Caco-2 (cell line): ENCODE measurements around the gene SEC22A. TPM values are rescaled to one million over a fixed set of nuclear protein-coding genes. Genes with fewer than 3 reads are reported as not detected.

Experiments
- BruUV-seq: library from RNA; stranded (reverse); fragments of 400-500 nt; replicated peaks from 2 replicates; lab custom pipeline; 2021; lab: Mats Ljungman, UMichigan
- CTCF ChIA-PET: fragments of 300-600 bp; sonication (Branson Sonifier 250); formaldehyde crosslinking; loops from one replicate; lab custom pipeline; 2022; ENCODE audit warnings: antibody characterized with exemption; lab: Charles Lee
- POLR2A ChIA-PET: fragments of 300-600 bp; sonication (Branson Sonifier 250); formaldehyde crosslinking; loops from one replicate; lab custom pipeline; 2022; ENCODE audit warnings: antibody characterized with exemption; lab: Charles Lee
- DNase-seq, 2 experiments: peaks; one replicate each; pipeline versions ENCODE4 v3.0.0 to v3.0.0-alpha.2; 2020 to 2022
- H3K27me3 ChIP-seq: replicated peaks from 2 replicates; pipeline ENCODE4 v1.6.0; 2011; ENCODE audit warnings: low read length; ENCODE audit not compliant: control insufficient read depth, insufficient read depth
- H3K36me3 ChIP-seq: 2 replicates; pipeline ENCODE4 v1.5.1; 2011; ENCODE audit warnings: low read length; ENCODE audit not compliant: control insufficient read depth, insufficient read depth
- H3K4me1 ChIP-seq: fragments of 250-450 bp; sonication (Bioruptor Pico); 2 replicates; pipeline ENCODE4 v1.5.1; 2020; ENCODE audit warnings: mild to moderate bottlenecking
- H3K4me3 ChIP-seq: 2 replicates; pipeline ENCODE4 v1.5.1; 2011; ENCODE audit warnings: low read depth, mild to moderate bottlenecking, control low read depth, low read length
- H3K9me3 ChIP-seq: fragments of 250-450 bp; sonication (Bioruptor Pico); 2 replicates; pipeline ENCODE4 v1.5.1; 2020; ENCODE audit warnings: mild to moderate bottlenecking, moderate library complexity
- H3K27ac Mint-ChIP-seq: one replicate; pipeline ENCODE4 v1.8.0; 2022; ENCODE audit warnings: mixed read lengths; ENCODE audit not compliant: unreplicated experiment
- H3K27me3 Mint-ChIP-seq: one replicate; pipeline ENCODE4 v1.8.0; 2022; ENCODE audit warnings: mixed read lengths; ENCODE audit not compliant: insufficient read depth, unreplicated experiment
- H3K36me3 Mint-ChIP-seq: one replicate; pipeline ENCODE4 v1.8.0; 2022; ENCODE audit warnings: mild to moderate bottlenecking, mixed read lengths; ENCODE audit not compliant: insufficient read depth, unreplicated experiment
- H3K4me1 Mint-ChIP-seq: one replicate; pipeline ENCODE4 v1.8.0; 2022; ENCODE audit warnings: low read depth, mixed read lengths; ENCODE audit not compliant: unreplicated experiment
- H3K4me3 Mint-ChIP-seq: one replicate; pipeline ENCODE4 v1.8.0; 2022; ENCODE audit warnings: mild to moderate bottlenecking, moderate library complexity, mixed read lengths; ENCODE audit not compliant: unreplicated experiment
- H3K9me3 Mint-ChIP-seq: one replicate; pipeline ENCODE4 v1.8.0; 2022; ENCODE audit warnings: mixed read lengths; ENCODE audit not compliant: unreplicated experiment
- intact Hi-C: fragments of 100-400 bp; cut with micrococcal nuclease; formaldehyde crosslinking; loops from one replicate; pipeline ENCODE4 v1.10.0; 2022; ENCODE audit not compliant: unreplicated experiment
- total RNA-seq: library from RNA; stranded (reverse); gene quantifications from 2 replicates; pipeline ENCODE4 v1.2.3, GENCODE V29; 2022
- TF ChIP-seq, protein P1 (sequence below), 2 experiments: fragments of 200-600 bp in 1 of 2; IDR thresholded peaks; 1 replicate in 1 of 2; 2 replicates in 1 of 2; pipeline versions ENCODE4 v1.5.1 to v1.8.0; 2011 to 2022; ENCODE audit warnings: antibody characterized with exemption in 1 of 2, control low read depth in 1 of 2, inconsistent platforms in 1 of 2, low read depth in 1 of 2, low read length in 1 of 2, mild to moderate bottlenecking in 1 of 2, moderate library complexity in 1 of 2; ENCODE audit not compliant: insufficient read depth in 1 of 2, severe bottlenecking in 1 of 2, unreplicated experiment in 1 of 2

Gene SEC22A
- total RNA-seq, 1 experiment from 2014 or later = 17.7 TPM

DNA sequence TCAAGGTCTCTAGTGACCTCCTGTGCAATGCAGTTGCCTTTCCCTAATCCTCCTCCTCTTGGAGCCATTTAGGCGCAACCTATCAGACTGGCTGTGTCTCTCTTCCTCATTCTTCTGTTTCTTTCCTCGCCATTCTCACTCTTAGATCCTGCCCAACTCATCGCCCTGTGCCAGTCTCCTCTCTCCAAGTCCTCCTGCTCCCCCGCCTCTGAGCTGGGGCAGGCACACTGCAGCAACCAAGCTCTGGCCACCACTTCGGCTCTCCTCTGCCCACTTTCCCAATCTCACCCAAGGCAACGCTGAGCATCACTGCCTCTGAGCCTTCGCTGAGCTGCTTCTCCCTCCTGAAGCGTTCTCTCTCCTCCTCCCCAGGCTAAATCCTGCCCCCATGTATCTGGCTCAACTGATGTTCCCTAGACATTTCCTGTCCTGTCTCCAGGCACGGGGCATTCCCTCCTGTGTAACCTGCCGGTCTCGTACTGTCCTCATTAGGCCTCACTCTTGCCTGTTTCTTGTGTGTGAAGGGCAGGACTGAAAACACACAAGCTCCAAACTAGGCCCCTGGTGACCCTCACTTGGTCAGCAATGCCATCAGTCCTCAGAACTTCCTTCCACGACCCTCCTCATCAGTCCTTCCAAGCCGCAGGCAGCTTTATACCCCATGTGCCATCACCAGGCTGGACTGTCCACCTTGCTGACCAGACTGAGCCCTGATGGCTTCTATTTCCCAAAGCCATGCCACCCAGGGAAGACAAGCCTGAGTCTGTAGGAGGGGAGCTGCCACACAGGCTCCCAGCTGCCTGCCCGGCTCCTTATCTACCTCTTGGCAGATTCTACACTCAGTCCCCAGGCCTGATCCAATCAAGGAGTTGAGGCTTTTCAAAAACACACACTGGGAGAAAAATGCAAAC is 85.6 kb downstream of the SEC22A start:
- Histone ChIP-seq H3K4me1 (no peaks in the 10 kb centered on the region), H3K36me3 (no peaks in the 10 kb centered on the region), H3K9me3 (no peaks in the 10 kb centered on the region), H3K27me3 (no peaks in the 10 kb centered on the region), H3K4me3 (no peak overlapping the region)
- Mint-ChIP-seq H3K27me3 (peaks cover 3% of the 10 kb centered on the region), H3K4me1 (no peaks in the 10 kb centered on the region), H3K4me3 (no peak overlapping the region), H3K9me3 (no peaks in the 10 kb centered on the region), H3K27ac (no peak overlapping the region), H3K36me3 (no peaks in the 10 kb centered on the region)
- CTCF ChIA-PET = no interaction called here
- POLR2A ChIA-PET = no interaction called here
- TF ChIP-seq, protein P1, sequence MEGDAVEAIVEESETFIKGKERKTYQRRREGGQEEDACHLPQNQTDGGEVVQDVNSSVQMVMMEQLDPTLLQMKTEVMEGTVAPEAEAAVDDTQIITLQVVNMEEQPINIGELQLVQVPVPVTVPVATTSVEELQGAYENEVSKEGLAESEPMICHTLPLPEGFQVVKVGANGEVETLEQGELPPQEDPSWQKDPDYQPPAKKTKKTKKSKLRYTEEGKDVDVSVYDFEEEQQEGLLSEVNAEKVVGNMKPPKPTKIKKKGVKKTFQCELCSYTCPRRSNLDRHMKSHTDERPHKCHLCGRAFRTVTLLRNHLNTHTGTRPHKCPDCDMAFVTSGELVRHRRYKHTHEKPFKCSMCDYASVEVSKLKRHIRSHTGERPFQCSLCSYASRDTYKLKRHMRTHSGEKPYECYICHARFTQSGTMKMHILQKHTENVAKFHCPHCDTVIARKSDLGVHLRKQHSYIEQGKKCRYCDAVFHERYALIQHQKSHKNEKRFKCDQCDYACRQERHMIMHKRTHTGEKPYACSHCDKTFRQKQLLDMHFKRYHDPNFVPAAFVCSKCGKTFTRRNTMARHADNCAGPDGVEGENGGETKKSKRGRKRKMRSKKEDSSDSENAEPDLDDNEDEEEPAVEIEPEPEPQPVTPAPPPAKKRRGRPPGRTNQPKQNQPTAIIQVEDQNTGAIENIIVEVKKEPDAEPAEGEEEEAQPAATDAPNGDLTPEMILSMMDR (IDR thresholded peaks at IDR 0.05; ENCODE audit: insufficient read depth in 1 of 2, low read depth in 1 of 2, low read length in 1 of 2, severe bottlenecking in 1 of 2, unreplicated experiment in 1 of 2) = no peak
- no peak for DNase-seq
- BruUV-seq = no TSS peak
- intact Hi-C loops = no loop called here

DNA sequence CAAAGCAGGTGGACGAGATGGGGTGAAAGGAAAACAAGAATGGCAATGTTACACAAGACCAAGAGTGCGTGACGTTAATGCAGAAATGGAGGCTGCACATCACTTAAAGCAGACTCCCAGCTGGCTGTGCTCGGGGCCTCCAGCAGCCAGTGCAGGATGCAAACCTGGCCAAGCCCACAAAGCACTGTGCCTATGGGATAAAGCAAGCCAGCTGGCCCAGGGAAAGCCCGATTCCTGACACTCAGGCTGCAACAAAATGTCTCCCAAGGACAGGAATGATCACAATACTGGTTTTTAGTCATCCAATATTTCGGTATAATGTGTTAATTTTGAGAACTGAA is 86.2 kb downstream of the SEC22A start:
- no TSS peak for BruUV-seq
- TF ChIP-seq, protein P1 (IDR thresholded peaks at IDR 0.05; ENCODE audit: insufficient read depth in 1 of 2, low read depth in 1 of 2, low read length in 1 of 2, severe bottlenecking in 1 of 2, unreplicated experiment in 1 of 2) = no peak
- Histone ChIP-seq H3K4me1 (no peaks in the 10 kb centered on the region), H3K27me3 (no peaks in the 10 kb centered on the region), H3K9me3 (no peaks in the 10 kb centered on the region), H3K36me3 (no peaks in the 10 kb centered on the region), H3K4me3 (no peak overlapping the region)
- Mint-ChIP-seq H3K9me3 (no peaks in the 10 kb centered on the region), H3K36me3 (no peaks in the 10 kb centered on the region), H3K4me3 (no peak overlapping the region), H3K27ac (no peak overlapping the region), H3K27me3 (peaks cover 3% of the 10 kb centered on the region), H3K4me1 (no peaks in the 10 kb centered on the region)
- ChIA-PET POLR2A (no interaction called here), CTCF (no interaction called here)
- no peak for DNase-seq
- intact Hi-C loops = no loop called here

DNA sequence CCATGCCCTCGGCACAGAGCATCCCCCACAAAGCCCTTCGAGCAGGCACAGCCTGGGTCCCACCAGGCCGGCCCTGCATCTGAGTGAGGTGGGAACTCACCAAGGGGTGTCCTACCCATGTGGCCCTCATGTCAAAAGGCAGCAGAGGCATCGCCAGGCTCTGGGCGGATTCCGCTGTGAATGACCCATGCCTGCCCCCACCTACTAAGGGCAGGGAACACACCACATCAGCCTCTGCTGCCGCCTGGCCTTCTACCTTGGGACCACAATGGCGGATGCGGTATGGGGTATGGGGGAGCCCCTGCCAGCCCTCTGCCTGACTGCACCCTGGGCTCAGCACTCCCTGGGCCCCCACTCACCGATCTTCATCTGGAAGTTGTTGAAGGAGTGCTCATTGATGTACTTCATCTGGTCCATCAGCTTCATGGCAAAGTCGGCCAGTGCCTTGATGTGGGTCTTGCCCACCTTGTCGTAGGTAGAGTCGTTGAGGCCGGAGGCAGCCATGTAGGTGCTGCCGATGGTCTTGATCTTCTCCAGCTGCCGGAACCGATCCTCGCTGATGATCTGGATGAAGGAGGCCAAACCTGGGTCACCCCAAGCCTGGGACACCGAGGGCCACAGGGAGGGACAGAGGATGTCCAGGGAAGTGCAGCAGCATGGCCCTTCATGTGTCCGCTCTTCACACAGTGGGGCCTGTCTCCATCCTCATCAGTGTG is 87.8 kb downstream of the SEC22A start:
- Histone ChIP-seq H3K9me3 (no peaks in the 10 kb centered on the region), H3K4me1 (no peaks in the 10 kb centered on the region), H3K36me3 (no peaks in the 10 kb centered on the region), H3K4me3 (no peak overlapping the region), H3K27me3 (no peaks in the 10 kb centered on the region)
- Mint-ChIP-seq H3K4me3 (no peak overlapping the region), H3K27me3 (peaks cover 14% of the 10 kb centered on the region), H3K4me1 (no peaks in the 10 kb centered on the region), H3K27ac (no peak overlapping the region), H3K9me3 (no peaks in the 10 kb centered on the region), H3K36me3 (no peaks in the 10 kb centered on the region)
- intact Hi-C loops = no loop called here
- no TSS peak for BruUV-seq
- TF ChIP-seq, protein P1 (IDR thresholded peaks at IDR 0.05; ENCODE audit: insufficient read depth in 1 of 2, low read depth in 1 of 2, low read length in 1 of 2, severe bottlenecking in 1 of 2, unreplicated experiment in 1 of 2) = no peak
- no peak for DNase-seq
- ChIA-PET POLR2A (no interaction called here), CTCF (no interaction called here)
